Amygdala (tissue), 56 donors: ENCODE results near the gene FPR3.
A peak's percentile ranks its signal among the peaks of the same experiment; 100 is the strongest.
"Not testable (repeated sequence)": the region's sequence is repeated elsewhere in the genome, so short reads cannot be mapped to it uniquely, and the experiment has no call there.

Experiments used
- DNase-seq, 56 donors: peaks; one replicate each; lab custom pipeline; 2025; lab: John Stamatoyannopoulos, UW

The FPR3 gene

DNA sequence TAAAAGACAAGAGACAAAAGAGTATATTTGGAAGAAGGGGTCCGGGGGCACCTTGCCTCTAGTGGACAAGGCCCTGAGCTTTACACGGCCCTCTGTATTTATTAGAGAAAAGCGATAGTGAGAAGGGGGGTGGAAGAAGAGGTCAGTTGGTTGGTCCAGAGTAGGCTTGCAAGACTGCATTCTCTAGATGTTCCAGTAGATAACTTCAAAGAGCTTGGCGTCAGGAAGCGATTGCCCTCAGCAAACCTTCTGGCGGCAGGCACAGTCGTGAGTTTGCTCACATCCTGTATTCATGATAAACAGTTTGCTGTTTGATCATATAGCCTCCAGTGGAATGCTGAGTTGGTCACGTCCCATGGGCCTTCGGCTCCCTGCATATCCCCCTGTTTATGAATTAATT, 9.8 kb downstream of the FPR3 start:
- DNase-seq = not testable (repeated sequence)

DNA sequence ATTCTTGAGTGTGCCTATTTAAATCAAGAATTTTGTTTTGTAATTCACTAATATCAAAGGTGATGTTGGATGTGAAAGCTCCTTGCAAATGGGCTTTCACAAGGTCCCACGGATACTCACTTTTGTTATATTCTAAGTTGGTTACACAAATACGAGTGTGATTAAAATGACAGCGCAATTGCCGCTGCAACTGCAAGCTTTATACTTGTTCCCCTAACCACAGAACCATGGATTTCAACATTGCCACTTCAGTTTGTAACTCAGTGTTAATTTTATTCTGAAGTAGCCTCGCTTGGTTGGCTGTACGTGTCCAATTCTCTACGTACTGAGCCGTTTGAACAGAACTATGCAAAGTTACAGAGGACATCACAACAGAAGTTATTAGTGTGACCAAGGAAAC, 10.4 kb downstream of the FPR3 start:
- not testable (repeated sequence) for DNase-seq

DNA sequence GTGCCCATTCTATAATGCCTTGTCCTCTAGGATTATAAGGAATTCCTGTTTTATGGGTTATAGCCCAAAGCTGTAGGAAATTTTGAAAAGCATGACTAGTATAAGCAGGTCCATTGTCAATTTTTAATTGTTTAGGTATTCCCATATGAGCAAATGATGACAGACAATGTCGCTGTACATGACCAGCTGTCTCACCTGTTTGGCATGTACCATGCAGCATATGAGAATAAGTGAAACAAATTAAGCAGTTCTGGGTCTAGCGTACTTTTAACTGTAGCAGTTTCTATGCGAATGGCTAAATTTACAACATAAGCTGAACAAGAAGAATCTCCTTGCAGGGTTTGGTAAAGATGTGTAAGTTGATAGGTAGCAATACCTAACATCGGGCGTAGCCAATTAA, 11.6 kb downstream of the FPR3 start:
- DNase-seq = not testable (repeated sequence)

DNA sequence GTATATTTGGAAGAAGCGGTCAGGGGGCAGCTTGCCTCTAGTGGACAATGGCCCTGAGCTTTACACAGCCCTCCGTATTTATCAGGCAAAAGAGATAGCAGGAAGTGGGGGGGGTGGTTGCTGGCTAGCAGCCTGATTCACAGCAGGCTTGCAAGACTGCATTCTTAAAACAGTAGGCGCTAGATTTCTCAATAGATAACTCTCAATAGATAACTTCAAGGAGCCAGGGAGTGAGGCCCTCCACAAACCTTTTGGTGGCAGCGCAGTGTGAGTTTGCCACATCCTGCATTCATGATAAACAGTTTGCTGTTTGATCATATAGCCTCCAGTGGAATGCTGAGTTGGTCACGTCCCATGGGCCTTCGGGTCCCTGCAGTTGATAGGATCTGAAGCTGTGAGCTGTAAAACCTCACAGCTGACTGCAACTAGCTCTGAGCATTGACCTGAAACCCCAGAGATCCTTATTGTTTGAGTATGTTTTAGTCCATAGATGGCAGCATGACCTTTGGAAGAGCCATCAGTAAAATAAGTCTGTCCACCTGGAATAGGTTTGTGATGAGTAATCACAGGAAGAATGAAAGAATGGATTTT, 12.2 kb downstream of the FPR3 start:
- DNase-seq = peak in 2 of 56 donors; percentile 14 to 33

DNA sequence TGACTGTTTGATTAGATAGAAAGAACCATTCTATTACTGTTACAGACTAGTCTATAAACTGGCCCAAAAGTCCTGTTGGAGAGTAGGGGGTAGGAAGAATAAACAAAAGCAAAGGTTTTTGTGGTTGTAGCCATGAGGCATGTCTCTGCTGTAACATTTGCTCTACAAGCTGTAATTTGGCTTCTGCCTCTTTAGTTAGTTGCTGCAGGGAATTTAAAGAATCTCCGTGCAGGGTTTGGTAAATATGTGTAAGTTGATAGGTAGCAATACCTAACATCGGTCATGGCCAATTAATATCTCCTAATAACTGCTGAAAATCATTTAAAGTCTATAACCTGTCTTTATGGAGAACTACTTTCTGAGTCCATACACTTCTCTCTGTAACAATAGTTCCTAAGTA, 13.0 kb downstream of the FPR3 start:
- no peak for DNase-seq

DNA sequence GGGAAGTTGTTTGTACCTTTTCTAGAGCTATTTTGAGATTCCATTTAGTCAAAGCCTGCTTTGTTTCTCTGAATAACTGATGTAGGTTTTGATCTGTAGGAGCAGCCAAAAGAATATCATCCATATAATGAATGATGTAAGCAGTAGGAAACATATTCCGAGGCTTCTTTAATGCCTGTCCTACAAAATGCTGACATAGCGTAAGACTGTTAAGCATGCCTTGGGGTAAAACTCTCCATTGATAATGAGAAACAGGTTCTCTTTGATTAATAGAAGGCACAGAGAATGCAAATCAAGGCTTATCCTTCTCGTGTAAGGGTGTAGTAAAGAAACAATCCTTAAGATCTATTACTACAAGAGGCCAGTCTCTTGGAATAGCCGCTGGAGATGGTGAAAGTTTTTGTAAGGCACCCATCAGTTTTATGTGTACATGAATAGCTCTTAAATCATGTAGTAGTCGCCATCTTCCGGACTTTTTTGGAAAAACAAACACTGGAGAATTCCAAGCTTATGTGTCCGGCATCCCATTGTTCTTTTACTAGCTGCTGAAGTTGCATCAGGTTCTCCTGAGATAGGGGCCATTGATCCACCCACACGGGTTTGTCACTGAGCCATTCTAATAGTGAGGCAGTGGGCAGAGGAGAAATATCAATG, 13.5 kb downstream of the FPR3 start:
- DNase-seq = no peak

DNA sequence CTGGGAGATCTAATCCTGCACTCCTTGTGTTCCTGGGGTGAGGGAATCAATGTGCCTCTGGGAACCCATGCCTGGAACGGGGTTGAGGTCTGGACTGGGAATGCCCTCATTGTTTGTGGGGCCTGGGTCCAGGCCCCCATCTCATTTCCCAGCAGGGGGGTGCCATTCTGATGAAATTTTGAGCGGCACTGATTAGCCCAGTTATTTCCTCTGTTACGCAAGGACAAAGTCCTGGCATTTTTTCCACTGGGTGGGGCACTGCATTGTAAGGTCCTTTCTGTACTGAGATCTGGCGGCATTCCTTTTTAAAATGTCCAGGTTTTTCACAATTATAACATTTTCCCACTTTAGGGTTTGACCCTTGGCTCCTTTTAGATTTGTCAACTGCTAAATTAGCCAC, 14.8 kb downstream of the FPR3 start:
- no peak for DNase-seq

DNA sequence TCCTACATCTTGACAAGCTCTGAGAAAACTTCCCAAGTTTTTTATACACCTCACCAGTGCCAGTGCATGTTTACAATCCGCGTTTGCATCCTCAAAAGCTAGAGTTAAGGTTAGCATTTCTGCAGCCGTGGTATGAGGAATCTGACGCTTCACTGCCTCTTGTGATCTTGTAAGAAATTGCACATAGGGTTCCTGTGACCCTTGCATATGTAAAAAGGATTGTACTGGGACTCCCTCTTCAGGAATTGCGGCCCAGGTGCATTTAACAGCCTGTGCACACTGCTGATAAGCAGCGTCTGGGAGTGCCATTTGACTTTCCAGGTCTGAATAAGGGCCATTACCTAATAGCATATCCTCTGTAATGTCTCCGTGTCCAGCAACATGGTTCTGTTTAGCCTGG, 15.3 kb downstream of the FPR3 start:
- no peak for DNase-seq

DNA sequence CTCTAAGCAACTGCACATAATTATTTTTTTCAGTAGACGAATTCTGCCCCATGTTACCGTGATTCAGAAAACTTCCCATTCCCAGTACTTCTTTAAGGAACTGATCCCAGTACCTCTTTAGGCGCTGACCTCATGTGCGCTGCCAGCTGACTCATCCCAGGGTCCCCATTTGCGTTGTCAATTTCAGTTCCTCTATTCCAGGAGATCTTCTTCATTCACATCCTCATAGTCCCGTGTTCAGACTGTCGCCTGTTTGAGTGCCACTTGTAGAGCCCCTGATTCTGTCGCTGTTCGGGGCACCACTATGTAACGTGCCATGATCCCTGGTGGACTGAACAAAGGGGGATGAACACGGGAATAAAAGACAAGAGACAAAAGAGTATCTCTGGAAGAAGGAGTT, 16.4 kb downstream of the FPR3 start:
- DNase-seq = peak in 17 of 56 donors; percentile 1 to 67 (median 13)

- DNase-seq = no peak
Observed at GRCh38 chr19:51815043-51815442, 20.1 kb downstream of the FPR3 start.

DNA sequence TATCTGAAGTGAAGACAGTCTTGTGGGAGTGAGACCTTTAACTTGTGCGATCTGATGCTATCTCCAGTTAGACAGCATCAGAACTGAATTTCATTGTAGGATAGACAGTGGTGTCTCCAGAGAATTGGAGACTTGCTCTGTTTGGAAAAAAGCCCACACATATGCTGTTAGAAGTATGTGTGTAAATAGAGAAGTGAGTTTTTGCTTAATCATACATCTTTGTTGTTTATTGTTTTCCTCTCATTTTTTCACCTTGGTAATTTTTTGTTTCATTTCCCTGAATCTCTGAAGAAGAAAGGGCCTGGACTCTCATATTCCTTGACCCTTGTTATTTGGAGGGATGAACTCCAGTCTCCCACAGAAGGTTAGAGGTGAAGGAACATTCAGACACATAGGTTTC, 21.8 kb downstream of the FPR3 start:
- DNase-seq = no peak

DNA sequence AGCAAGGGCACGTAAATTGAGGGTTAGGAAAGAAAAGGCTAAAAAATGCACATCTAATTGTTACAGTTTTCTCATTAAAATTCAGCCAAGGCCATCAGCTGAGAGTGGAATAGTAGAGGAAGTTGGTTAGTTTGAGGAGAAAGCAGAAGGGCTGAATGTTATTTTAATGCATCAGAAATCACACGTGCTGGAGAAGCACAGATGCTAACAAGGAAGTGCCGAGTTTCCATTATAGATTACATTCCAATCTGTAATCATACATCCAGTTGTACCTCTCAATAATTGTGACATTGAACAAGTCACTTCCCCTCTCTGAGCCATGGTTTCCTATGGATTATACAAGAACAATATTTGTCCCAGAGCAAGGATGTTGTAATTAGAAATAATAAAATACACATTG, 25.1 kb downstream of the FPR3 start:
- no peak for DNase-seq

DNA sequence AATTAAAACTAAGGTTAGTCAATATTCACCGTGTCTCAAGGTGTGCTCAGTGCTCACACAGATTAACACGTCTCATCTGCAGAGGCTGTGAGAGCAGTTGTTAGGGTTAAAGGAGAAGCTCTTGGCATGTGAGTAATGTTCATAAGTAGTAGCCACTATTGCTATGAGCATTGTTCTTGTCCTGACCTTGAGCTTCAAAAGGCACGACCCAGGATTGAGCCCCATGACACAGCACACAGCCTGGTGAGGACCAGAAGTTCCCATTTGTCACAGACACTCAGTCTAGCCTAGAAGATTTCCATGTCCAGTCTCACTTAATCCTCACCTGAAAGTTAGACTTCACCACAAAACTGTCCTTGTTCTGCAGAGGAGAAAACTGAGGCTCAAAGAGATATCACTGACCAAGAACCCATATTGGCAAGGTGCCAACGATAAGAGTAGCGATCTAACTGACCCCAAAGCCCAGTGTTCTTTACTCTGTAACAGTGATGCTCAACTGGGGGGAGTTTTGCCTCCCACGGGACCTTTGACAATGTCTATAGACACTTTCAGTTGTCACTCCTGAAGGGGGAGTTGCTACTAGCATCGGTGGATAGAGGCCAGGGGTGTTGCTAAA, 26.0 kb downstream of the FPR3 start:
- DNase-seq = no peak

GRCh38 chr19:51821456-51821855, 26.5 kb downstream of the FPR3 start:
- no peak for DNase-seq

DNA sequence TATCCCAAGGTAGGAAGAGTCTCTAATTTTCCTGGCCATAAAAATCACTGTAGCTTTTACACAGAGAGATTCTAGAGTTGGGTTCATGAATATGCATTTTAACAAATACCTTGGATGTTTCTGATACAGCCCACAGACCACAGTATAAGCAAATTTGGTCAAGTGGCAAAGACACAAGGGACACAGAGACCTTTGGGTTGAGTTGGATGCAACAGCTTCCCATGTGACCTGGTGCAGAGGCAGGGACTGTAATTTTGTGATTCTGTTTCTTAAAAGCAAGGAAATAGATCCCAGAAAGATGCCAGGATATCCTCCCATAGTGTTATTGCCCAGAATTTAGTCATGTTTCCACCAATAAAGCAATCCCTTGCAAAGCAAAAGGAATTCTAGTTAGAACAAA, 27.0 kb downstream of the FPR3 start:
- no peak for DNase-seq

GRCh38 chr19:51822325-51822724, 27.4 kb downstream of the FPR3 start:
- no peak for DNase-seq

DNA sequence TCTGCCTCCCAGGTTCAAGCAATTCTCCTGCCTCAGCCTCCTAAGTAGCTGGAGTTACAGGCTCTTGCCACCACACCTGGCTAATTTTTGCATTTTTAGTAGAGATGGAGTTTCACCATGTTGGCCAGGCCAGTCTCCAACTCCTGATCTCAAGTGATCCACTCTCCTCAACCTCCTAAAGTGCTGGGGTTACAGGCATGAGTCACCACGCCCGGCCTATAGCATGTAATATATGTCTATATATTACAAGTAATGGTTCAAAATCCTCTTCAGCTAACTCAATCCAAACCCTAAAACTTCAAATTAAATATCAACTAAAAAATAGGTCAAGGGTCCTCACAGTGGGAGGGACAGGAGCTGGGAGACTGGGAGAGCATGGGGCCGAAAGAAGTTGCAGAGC, 28.0 kb downstream of the FPR3 start:
- DNase-seq = no peak

GRCh38 chr19:51824281-51825005, 29.5 kb downstream of the FPR3 start:
- peak in 9 of 56 donors; percentile 0 to 31 (median 15) for DNase-seq

DNA sequence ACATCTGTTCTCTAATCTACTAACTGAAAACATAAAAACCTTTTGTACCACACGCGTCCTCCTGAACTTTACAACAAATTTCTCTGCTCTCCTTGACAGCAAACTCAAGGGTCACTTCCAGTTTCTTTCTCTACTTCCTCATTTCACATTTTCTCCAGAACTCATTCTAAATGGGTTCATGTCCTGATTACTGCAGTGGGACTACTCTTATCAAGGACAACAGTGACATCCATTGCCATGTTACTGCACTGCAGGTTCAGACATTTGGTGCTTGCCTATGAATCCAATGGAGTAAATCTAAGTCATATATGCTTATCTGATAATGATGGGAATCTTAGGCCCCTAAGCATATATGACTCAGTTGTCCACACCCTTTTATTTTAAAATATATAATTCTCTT, 35.3 kb downstream of the FPR3 start:
- peak in 2 of 56 donors; percentile 2 to 27 for DNase-seq

GRCh38 chr19:51837145-51837544, 42.2 kb downstream of the FPR3 start:
- no peak for DNase-seq

GRCh38 chr19:51861870-51862622, 67.1 kb downstream of the FPR3 start:
- no peak for DNase-seq
